Spinal cord (tissue), 10 donors: Measurements from ENCODE around the gene SKP2. TPM values are rescaled to one million over a fixed set of nuclear protein-coding genes. Genes with fewer than 3 reads are reported as not detected.

Experiments used
- DNase-seq, 6 donors: peaks; one replicate each; pipeline versions ENCODE4 v3.0.0 to v3.0.0-alpha.2; 2013 to 2015; ENCODE audit warnings: low spot score in 6 of 6, low read depth in 4 of 6
- H3K27ac ChIP-seq: one replicate; pipeline ENCODE4 v1.5.1; 2013; ENCODE audit warnings: low read depth, low read length, control low read depth
- H3K27me3 ChIP-seq: one replicate; pipeline ENCODE4 v1.6.1; 2013; ENCODE audit warnings: low read length; ENCODE audit not compliant: control insufficient read depth, insufficient read depth
- H3K36me3 ChIP-seq: one replicate; pipeline ENCODE4 v1.6.1; 2013; ENCODE audit warnings: low read length; ENCODE audit not compliant: control insufficient read depth, insufficient read depth
- H3K4me1 ChIP-seq: one replicate; pipeline ENCODE4 v1.6.1; 2013; ENCODE audit warnings: low read length; ENCODE audit not compliant: control insufficient read depth, insufficient read depth
- H3K4me3 ChIP-seq: one replicate; pipeline ENCODE4 v1.5.1; 2013; ENCODE audit warnings: low read depth, low read length, control low read depth
- H3K9me3 ChIP-seq: one replicate; pipeline ENCODE4 v1.6.1; 2013; ENCODE audit warnings: low read length; ENCODE audit not compliant: control insufficient read depth, insufficient read depth
- WGBS: methylation state at CpG from one replicate; pipeline ENCODE4 v1.1.5; 2013; ENCODE audit warnings: missing lambda C conversion rate; ENCODE audit not compliant: insufficient coverage; 5-methylcytosine and 5-hydroxymethylcytosine counted together
- polyA plus RNA-seq, 2 donors: library from polyadenylated mRNA; unstranded; fragments of 120-200 nt; gene quantifications; one replicate each; pipeline ENCODE4 v1.2.1, GENCODE V29; 2013; ENCODE audit not compliant: insufficient read length in 2 of 2
- total RNA-seq, 2 donors: library from RNA; depleted of rRNA in 1 of 2; stranded (reverse); fragments of 120-200 nt in 1 of 2; fragments of >200 nt in 1 of 2; gene quantifications; one replicate each; pipeline versions ENCODE4 v1.2.3 to v1.2.4, GENCODE V29; 2013 to 2014
- donor health status: healthy.

The SKP2 gene
- total and polyA plus RNA-seq, 4 donors, result 19.7 to 36.0 (median 24.4) TPM

GRCh38 chr5:36172599-36172998 is 20.7 kb downstream of the SKP2 start:
- Histone ChIP-seq H3K4me1 (no peaks in the 10 kb centered on the region), H3K27ac (no peak overlapping the region), H3K9me3 (no peaks in the 10 kb centered on the region), H3K4me3 (no peak overlapping the region), H3K36me3 (peaks cover 6% of the 10 kb centered on the region), H3K27me3 (no peaks in the 10 kb centered on the region)
- DNase-seq, result no peak
- no CpG with 5 or more reads among the region's 1 CpG for WGBS

DNA sequence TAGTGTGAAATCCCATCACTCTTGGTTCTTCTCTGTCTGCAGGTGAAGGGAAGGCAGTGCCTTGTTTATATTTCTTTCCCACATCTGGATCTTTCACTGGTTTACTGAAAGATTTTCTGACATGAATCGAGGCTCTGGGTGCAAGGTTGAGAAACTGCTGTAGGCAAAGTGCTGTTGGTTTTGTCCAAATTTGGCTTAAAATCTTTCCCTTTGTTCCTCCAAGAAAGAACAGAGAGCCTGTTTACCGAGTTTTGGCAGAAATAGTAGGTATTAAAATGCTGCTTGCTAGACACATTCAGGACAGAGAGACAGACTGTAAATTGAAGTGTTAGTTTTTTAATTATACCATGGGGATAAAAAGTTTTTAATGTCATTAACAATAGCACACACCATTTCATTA is 21.5 kb downstream of the SKP2 start:
- H3K27ac ChIP-seq, result peak overlapping the region; percentile 42
- no peaks in the 10 kb centered on the region for H3K9me3 ChIP-seq
- DNase-seq, result peak in 1 of 6 donors; percentile 41
- no peaks in the 10 kb centered on the region for H3K4me1 ChIP-seq
- H3K27me3 ChIP-seq, result no peaks in the 10 kb centered on the region
- no peaks in the 10 kb centered on the region for H3K36me3 ChIP-seq
- H3K4me3 ChIP-seq, result no peak overlapping the region
- no CpG with 5 or more reads among the region's 2 CpGs for WGBS

GRCh38 chr5:36174119-36174518 is 22.2 kb downstream of the SKP2 start:
- no peaks in the 10 kb centered on the region for H3K36me3 ChIP-seq
- no peak overlapping the region for H3K4me3 ChIP-seq
- peak overlapping the region; percentile 42 for H3K27ac ChIP-seq
- no peaks in the 10 kb centered on the region for H3K9me3 ChIP-seq
- peak in 1 of 6 donors; percentile 13 for DNase-seq
- WGBS, result 67% methylated on average over 1 of the region's 3 CpGs
- no peaks in the 10 kb centered on the region for H3K4me1 ChIP-seq
- no peaks in the 10 kb centered on the region for H3K27me3 ChIP-seq

GRCh38 chr5:36175043-36175442 is 23.1 kb downstream of the SKP2 start:
- H3K4me1 ChIP-seq, result no peaks in the 10 kb centered on the region
- no peaks in the 10 kb centered on the region for H3K27me3 ChIP-seq
- no peaks in the 10 kb centered on the region for H3K36me3 ChIP-seq
- no peak overlapping the region for H3K27ac ChIP-seq
- no peak overlapping the region for H3K4me3 ChIP-seq
- no peak for DNase-seq
- H3K9me3 ChIP-seq, result no peaks in the 10 kb centered on the region
- 89% methylated on average over 3 of the region's 5 CpGs for WGBS

GRCh38 chr5:36177154-36177553 is 25.2 kb downstream of the SKP2 start:
- WGBS, result no CpG with 5 or more reads among the region's 2 CpGs
- no peak for DNase-seq
- no peaks in the 10 kb centered on the region for H3K9me3 ChIP-seq
- no peak overlapping the region for H3K4me3 ChIP-seq
- H3K27me3 ChIP-seq, result no peaks in the 10 kb centered on the region
- H3K36me3 ChIP-seq, result no peaks in the 10 kb centered on the region
- H3K27ac ChIP-seq, result no peak overlapping the region
- H3K4me1 ChIP-seq, result no peaks in the 10 kb centered on the region

DNA sequence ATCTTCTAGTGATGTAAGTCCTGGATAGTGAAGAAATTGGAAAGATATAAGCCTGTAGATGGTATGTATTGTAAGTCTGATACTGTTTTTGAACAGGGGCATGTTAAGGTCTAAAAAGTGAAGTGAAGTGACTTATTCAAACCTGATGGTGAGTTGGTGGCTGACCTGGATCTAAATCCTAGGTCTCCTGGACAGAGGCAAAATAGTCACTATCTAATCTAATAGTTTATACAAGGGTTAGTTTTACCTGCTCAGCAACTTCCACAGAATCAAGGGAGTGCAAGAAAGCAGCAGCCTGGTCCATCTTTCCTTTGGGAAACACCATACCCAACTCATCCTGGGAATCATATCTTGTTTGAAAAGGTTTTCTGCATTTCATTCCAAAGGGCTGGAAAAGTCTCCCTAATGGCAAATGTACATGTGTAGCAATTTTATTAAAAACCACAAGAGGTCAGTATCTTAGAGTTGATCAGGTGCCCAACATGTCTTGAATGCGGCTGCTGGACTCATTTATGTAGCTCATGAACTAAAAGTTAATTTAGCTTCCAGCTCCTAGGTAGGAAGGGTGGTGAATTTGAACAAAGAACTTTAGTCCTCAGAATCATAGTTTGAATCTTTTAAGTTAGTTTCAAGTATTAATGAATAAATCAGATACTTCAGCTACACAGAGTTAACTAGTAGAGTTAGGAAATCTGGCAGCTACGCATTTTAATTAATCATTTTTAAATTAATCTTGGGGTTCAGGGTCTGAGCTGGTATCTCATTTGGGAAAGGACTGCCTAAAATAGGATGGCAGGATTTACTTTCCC is 26.0 kb downstream of the SKP2 start:
- Histone ChIP-seq H3K27ac (peak overlapping the region; percentile 43), H3K9me3 (no peaks in the 10 kb centered on the region), H3K27me3 (no peaks in the 10 kb centered on the region), H3K36me3 (no peaks in the 10 kb centered on the region), H3K4me3 (no peak overlapping the region), H3K4me1 (no peaks in the 10 kb centered on the region)
- WGBS, result no CpG with 5 or more reads among the region's 2 CpGs
- DNase-seq, result peak in 3 of 6 donors; percentile 46 to 80 (median 60)

GRCh38 chr5:36178524-36178890 is 26.6 kb downstream of the SKP2 start:
- no peaks in the 10 kb centered on the region for H3K4me1 ChIP-seq
- DNase-seq, result peak in 2 of 6 donors; percentile 43 to 55
- H3K4me3 ChIP-seq, result no peak overlapping the region
- no peaks in the 10 kb centered on the region for H3K27me3 ChIP-seq
- 63% methylated on average over 1 of the region's 3 CpGs for WGBS
- no peaks in the 10 kb centered on the region for H3K9me3 ChIP-seq
- H3K27ac ChIP-seq, result peak overlapping the region; percentile 43
- H3K36me3 ChIP-seq, result no peaks in the 10 kb centered on the region

- H3K36me3 ChIP-seq, result no peaks in the 10 kb centered on the region
- WGBS, result 83% methylated on average over 1 of the region's 4 CpGs
- H3K4me3 ChIP-seq, result no peak overlapping the region
- H3K27me3 ChIP-seq, result no peaks in the 10 kb centered on the region
- DNase-seq, result no peak
- no peak overlapping the region for H3K27ac ChIP-seq
- no peaks in the 10 kb centered on the region for H3K4me1 ChIP-seq
- H3K9me3 ChIP-seq, result no peaks in the 10 kb centered on the region
Observed at GRCh38 chr5:36179950-36180349, 28.0 kb downstream of the SKP2 start.

DNA sequence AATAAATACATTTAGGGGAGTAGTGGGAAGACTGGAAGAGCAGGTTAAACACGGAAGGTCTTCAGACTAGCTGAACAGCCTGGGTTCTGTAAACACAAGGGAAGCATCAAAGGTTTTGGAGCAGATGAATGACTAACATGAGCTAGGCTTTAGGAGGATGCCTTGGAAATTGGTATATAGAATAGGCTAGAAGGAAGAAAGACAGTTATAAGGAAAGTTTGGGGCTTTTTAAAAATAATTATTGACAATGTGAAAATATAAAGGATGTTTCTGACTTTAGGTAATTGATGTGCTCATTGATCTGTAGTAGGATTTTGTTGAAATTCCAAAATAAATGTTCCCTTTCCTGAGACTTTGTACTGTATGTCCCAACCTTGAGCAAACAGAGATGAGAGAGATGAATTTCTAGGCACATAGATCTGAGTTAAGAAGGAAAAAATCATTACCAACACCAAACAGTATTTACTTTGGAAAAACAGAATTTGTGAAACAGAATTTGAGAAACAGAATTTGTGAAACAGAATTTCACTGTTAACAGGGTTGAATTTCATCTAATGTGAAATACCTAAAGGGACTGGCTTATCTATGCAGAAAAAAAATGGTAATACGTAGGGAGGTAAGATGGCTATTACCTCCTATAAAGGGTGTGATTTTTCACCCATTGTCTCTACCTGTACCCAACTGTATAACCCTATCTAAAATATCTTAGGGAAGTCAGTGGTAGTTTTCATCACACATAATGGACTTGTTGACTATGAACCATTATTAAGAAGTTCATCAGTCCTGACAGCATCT is 28.8 kb downstream of the SKP2 start:
- no peak for DNase-seq
- 56% methylated on average over 1 of the region's 2 CpGs for WGBS
- H3K27ac ChIP-seq, result no peak overlapping the region
- no peaks in the 10 kb centered on the region for H3K36me3 ChIP-seq
- H3K4me3 ChIP-seq, result no peak overlapping the region
- no peaks in the 10 kb centered on the region for H3K27me3 ChIP-seq
- H3K4me1 ChIP-seq, result no peaks in the 10 kb centered on the region
- H3K9me3 ChIP-seq, result no peaks in the 10 kb centered on the region
